HepG2 (cell line): Measurements from ENCODE around the gene RNF168. TPM values are rescaled to one million over a fixed set of nuclear protein-coding genes. Genes with fewer than 3 reads are reported as not detected.

Experiments
- ATF3 ChIP-seq: sonication (generic); formaldehyde crosslinking; IDR thresholded peaks from 2 replicates; pipeline ENCODE4 v1.4.0; 2020; ENCODE audit warnings: missing genetic modification reagents
- BORCS8-MEF2B ChIP-seq: sonication (generic); formaldehyde crosslinking; IDR thresholded peaks from 2 replicates; pipeline ENCODE4 v1.8.0; 2022; ENCODE audit warnings: mild to moderate bottlenecking, missing genetic modification reagents
- CEBPB ChIP-seq: IDR thresholded peaks from 2 replicates; pipeline ENCODE4 v1.6.1; 2011; ENCODE audit warnings: low read depth, low read length, improper control_type of control experiment, borderline replicate concordance
- FOXO1 ChIP-seq: sonication (generic); formaldehyde crosslinking; IDR thresholded peaks from 2 replicates; pipeline ENCODE4 v1.4.0; 2020; ENCODE audit warnings: missing genetic modification reagents
- HCFC1 ChIP-seq: fragments of 150-350 bp; IDR thresholded peaks from 2 replicates; pipeline ENCODE4 v1.6.1; 2014; ENCODE audit warnings: low read depth, low read length
- HDAC6 ChIP-seq: fragments of 200-600 bp; sonication (generic); IDR thresholded peaks from 2 replicates; pipeline ENCODE4 v1.7.0; 2017; ENCODE audit warnings: mild to moderate bottlenecking, antibody characterized with exemption, low read length, low read depth
- IKZF4 ChIP-seq: sonication (generic); formaldehyde crosslinking; IDR thresholded peaks from 2 replicates; pipeline ENCODE4 v1.5.1; 2020; ENCODE audit warnings: borderline replicate concordance, mild to moderate bottlenecking, low read depth, missing genetic modification reagents; ENCODE audit errors: not compliant biosample characterization
- KDM5B ChIP-seq: sonication (generic); formaldehyde crosslinking; IDR thresholded peaks from 2 replicates; pipeline ENCODE4 v1.4.0; 2020; ENCODE audit warnings: missing genetic modification reagents, mild to moderate bottlenecking, borderline replicate concordance
- NONO ChIP-seq, 2 experiments: fragments of 450-650 bp in 1 of 2; sonication (generic) in 1 of 2; formaldehyde crosslinking in 1 of 2; IDR thresholded peaks in 1 of 2; conservative IDR thresholded peaks in 1 of 2; 2 replicates each; pipeline versions ENCODE4 v1.6.1 to v1.8.0; 2017 to 2022; ENCODE audit warnings: mild to moderate bottlenecking in 1 of 2, missing genetic modification reagents in 1 of 2, moderate library complexity in 1 of 2
- PAWR ChIP-seq: sonication (generic); formaldehyde crosslinking; IDR thresholded peaks from 2 replicates; pipeline ENCODE4 v1.4.0; 2020; ENCODE audit warnings: missing genetic modification reagents, mild to moderate bottlenecking, borderline replicate concordance
- SMAD9 ChIP-seq: sonication (generic); formaldehyde crosslinking; IDR thresholded peaks from 2 replicates; pipeline ENCODE4 v1.5.1; 2020; ENCODE audit warnings: mild to moderate bottlenecking, missing genetic modification reagents
- ZBTB7A ChIP-seq: sonication (generic); formaldehyde crosslinking; IDR thresholded peaks from 2 replicates; pipeline ENCODE4 v1.8.0; 2022; ENCODE audit warnings: mild to moderate bottlenecking, missing genetic modification reagents
- ZBTB7B ChIP-seq: sonication (generic); formaldehyde crosslinking; IDR thresholded peaks from 2 replicates; pipeline ENCODE4 v1.4.0; 2020; ENCODE audit warnings: missing genetic modification reagents
- ZMYM2 ChIP-seq: sonication (generic); formaldehyde crosslinking; IDR thresholded peaks from 2 replicates; pipeline ENCODE4 v1.8.0; 2022; ENCODE audit warnings: mild to moderate bottlenecking, missing genetic modification reagents
- ZNF160 ChIP-seq: sonication (generic); formaldehyde crosslinking; IDR thresholded peaks from 2 replicates; pipeline ENCODE4 v1.8.0; 2022; ENCODE audit warnings: mild to moderate bottlenecking, inconsistent platforms, missing genetic modification reagents
- ZNF331 ChIP-seq: sonication (generic); formaldehyde crosslinking; IDR thresholded peaks from 2 replicates; pipeline ENCODE4 v1.4.0; 2020; ENCODE audit warnings: missing genetic modification reagents
- ZNF333 ChIP-seq: sonication (generic); formaldehyde crosslinking; IDR thresholded peaks from 2 replicates; pipeline ENCODE4 v1.4.0; 2020; ENCODE audit warnings: mild to moderate bottlenecking, missing genetic modification reagents, borderline replicate concordance
- ZNF879 ChIP-seq: sonication (generic); formaldehyde crosslinking; IDR thresholded peaks from 2 replicates; pipeline ENCODE4 v1.8.1; 2023; ENCODE audit warnings: missing genetic modification reagents
- polyA plus RNA-seq, 8 experiments: library from polyadenylated mRNA; depleted of rRNA in 3 of 8; stranded (reverse) in 7 of 8; unstranded in 1 of 8; fragments of >200 nt; fragmentation: Illumina TruSeq in 4 of 8; extraction: Trizol in 4 of 8; gene quantifications; 2 replicates each; pipeline versions ENCODE4 v1.2.1 to v1.2.3, GENCODE V29; 2011 to 2016; ENCODE audit warnings: low read depth in 4 of 8, missing spikeins in 1 of 8, mixed read lengths in 1 of 8; ENCODE audit not compliant: insufficient read depth in 1 of 8
- total RNA-seq, 5 experiments: library from RNA; depleted of rRNA; stranded (reverse); fragments of >200 nt; fragmentation: Illumina TruSeq; extraction: Trizol; gene quantifications; 2 replicates each; pipeline ENCODE4 v1.2.3, GENCODE V29; 2016; ENCODE audit warnings: low read depth in 1 of 5
- TF ChIP-seq, protein P1 (sequence below), 2 experiments: sonication (generic) in 1 of 2; formaldehyde crosslinking in 1 of 2; IDR thresholded peaks; 2 replicates each; pipeline versions ENCODE4 v1.4.0 to v1.6.1; 2018 to 2020; ENCODE audit warnings: missing genetic modification reagents in 2 of 2, borderline replicate concordance in 1 of 2, low read depth in 1 of 2, mild to moderate bottlenecking in 1 of 2, missing biosample characterization in 1 of 2
- TF ChIP-seq, protein P2 (sequence below): sonication (generic); formaldehyde crosslinking; IDR thresholded peaks from 2 replicates; pipeline ENCODE4 v1.5.1; 2020; ENCODE audit warnings: mild to moderate bottlenecking, missing genetic modification reagents, borderline replicate concordance

Gene RNF168
- total and polyA plus RNA-seq, 2 of the 13 experiments (the other 11 are each of a cell fraction or from before 2014, with no cell fraction given) = 3.7 to 22.9 TPM

DNA sequence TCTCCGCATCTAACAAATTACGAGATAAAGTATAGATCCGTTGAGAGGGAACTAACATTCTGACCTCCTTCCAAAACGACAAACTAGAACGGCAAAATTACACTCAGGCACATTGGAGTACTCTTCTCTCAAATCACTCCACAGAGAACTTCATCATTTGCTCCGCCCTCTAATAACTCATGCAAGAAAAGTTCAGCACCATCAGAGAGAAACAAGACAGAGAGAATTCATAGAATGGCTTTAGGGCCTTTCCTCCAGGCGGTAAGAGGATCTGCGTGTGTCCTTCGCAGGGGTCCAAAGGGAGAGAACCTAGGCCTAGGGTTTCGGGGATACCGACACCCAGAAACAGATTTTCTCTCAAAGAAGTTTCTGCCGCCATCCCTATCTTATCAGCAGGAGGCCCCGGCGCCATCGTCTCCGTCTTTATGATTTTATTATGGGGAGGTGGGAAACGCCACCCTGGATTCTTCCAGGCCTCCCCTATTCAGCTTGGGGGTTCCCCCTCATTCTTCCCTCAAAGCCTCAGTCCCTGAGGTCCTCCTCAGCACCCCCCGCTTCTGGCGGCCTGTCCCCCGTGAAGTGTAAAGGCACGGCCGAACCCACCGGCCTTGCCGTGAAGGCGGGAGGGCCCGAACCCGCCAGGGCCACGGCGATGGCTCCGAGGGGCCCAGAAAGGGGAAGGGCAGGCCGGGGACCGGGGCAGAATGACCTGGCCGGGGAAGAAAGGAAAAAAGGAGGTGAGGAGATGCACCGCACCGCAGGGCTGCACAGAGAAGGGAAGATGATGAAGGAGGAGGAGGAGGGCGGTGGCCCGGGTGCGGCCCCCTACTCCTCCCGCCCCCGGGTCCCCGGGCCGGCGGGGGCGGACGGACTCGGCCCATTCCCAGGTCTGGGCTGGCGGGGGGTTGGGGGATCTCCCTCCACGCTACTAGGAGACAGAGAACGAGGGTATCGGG is 72.1 kb downstream of the RNF168 start (continued):
- TF ChIP-seq, protein P1, sequence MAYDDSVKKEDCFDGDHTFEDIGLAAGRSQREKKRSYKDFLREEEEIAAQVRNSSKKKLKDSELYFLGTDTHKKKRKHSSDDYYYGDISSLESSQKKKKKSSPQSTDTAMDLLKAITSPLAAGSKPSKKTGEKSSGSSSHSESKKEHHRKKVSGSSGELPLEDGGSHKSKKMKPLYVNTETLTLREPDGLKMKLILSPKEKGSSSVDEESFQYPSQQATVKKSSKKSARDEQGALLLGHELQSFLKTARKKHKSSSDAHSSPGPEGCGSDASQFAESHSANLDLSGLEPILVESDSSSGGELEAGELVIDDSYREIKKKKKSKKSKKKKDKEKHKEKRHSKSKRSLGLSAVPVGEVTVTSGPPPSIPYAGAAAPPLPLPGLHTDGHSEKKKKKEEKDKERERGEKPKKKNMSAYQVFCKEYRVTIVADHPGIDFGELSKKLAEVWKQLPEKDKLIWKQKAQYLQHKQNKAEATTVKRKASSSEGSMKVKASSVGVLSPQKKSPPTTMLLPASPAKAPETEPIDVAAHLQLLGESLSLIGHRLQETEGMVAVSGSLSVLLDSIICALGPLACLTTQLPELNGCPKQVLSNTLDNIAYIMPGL (CRISPR knock-in tag; IDR thresholded peaks at IDR 0.05; ENCODE audit: borderline replicate concordance in 1 of 2, low read depth in 1 of 2) = peak in 1 of 2 experiments; percentile 80; a peak in 3 of 4 replicates
- TF ChIP-seq ZNF331 (CRISPR knock-in tag) = peak; percentile 5; the same call in 1 of the 2 replicates
- no peak for TF ChIP-seq SMAD9 (CRISPR knock-in tag)
- TF ChIP-seq FOXO1 = no peak
- TF ChIP-seq ZBTB7A (CRISPR knock-in tag) = no peak
- TF ChIP-seq CEBPB = no peak
- peak; percentile 39; the same call in 1 of the 2 replicates for TF ChIP-seq ZBTB7B (CRISPR knock-in tag)
- TF ChIP-seq PAWR (CRISPR knock-in tag) = no peak
- TF ChIP-seq HDAC6 = no peak
- TF ChIP-seq ZNF160 (CRISPR knock-in tag) = no peak
- TF ChIP-seq IKZF4 (CRISPR knock-in tag) = peak; percentile 19
- TF ChIP-seq, protein P2, sequence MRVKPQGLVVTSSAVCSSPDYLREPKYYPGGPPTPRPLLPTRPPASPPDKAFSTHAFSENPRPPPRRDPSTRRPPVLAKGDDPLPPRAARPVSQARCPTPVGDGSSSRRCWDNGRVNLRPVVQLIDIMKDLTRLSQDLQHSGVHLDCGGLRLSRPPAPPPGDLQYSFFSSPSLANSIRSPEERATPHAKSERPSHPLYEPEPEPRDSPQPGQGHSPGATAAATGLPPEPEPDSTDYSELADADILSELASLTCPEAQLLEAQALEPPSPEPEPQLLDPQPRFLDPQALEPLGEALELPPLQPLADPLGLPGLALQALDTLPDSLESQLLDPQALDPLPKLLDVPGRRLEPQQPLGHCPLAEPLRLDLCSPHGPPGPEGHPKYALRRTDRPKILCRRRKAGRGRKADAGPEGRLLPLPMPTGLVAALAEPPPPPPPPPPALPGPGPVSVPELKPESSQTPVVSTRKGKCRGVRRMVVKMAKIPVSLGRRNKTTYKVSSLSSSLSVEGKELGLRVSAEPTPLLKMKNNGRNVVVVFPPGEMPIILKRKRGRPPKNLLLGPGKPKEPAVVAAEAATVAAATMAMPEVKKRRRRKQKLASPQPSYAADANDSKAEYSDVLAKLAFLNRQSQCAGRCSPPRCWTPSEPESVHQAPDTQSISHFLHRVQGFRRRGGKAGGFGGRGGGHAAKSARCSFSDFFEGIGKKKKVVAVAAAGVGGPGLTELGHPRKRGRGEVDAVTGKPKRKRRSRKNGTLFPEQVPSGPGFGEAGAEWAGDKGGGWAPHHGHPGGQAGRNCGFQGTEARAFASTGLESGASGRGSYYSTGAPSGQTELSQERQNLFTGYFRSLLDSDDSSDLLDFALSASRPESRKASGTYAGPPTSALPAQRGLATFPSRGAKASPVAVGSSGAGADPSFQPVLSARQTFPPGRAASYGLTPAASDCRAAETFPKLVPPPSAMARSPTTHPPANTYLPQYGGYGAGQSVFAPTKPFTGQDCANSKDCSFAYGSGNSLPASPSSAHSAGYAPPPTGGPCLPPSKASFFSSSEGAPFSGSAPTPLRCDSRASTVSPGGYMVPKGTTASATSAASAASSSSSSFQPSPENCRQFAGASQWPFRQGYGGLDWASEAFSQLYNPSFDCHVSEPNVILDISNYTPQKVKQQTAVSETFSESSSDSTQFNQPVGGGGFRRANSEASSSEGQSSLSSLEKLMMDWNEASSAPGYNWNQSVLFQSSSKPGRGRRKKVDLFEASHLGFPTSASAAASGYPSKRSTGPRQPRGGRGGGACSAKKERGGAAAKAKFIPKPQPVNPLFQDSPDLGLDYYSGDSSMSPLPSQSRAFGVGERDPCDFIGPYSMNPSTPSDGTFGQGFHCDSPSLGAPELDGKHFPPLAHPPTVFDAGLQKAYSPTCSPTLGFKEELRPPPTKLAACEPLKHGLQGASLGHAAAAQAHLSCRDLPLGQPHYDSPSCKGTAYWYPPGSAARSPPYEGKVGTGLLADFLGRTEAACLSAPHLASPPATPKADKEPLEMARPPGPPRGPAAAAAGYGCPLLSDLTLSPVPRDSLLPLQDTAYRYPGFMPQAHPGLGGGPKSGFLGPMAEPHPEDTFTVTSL (CRISPR knock-in tag) = no peak
- TF ChIP-seq ZMYM2 (CRISPR knock-in tag) = no peak
- TF ChIP-seq HCFC1 = no peak
- TF ChIP-seq ATF3 (CRISPR knock-in tag) = no peak
- peak; percentile 59; the same call in 1 of the 2 replicates for TF ChIP-seq ZNF333
- peak; percentile 17; the same call in 1 of the 2 replicates for TF ChIP-seq BORCS8-MEF2B (CRISPR knock-in tag)
- TF ChIP-seq KDM5B = peak; percentile 40; the same call in 1 of the 2 replicates
- TF ChIP-seq NONO (IDR thresholded peaks at IDR 0.05) = no peak
- no peak for TF ChIP-seq NONO (CRISPR knock-in tag; conservative IDR thresholded peaks at IDR 0.05)
- no peak; the same call in 1 of the 2 replicates for TF ChIP-seq ZNF879
